WTC11 (cell line): ENCODE data around the gene NCAPD2. TPM values are rescaled to one million over a fixed set of nuclear protein-coding genes. Genes with fewer than 3 reads are reported as not detected.

Experiments used
- ATAC-seq: fragments of 200-7000 bp; cut with Tn5 transposase; 2 replicates; pipeline ENCODE4 v1.10.0; 2021; ENCODE audit warnings: mild to moderate bottlenecking, moderate library complexity
- CTCF ChIA-PET: fragments of 300-600 bp; sonication (Branson Sonifier 250); formaldehyde crosslinking; loops from one replicate; lab custom pipeline; 2021; ENCODE audit warnings: antibody characterized with exemption; lab: Charles Lee
- POLR2A ChIA-PET: fragments of 350-600 bp; sonication (Branson Sonifier 250); formaldehyde crosslinking; loops from one replicate; lab custom pipeline; 2021; ENCODE audit warnings: antibody characterized with exemption; lab: Charles Lee
- DNase-seq: peaks from one replicate; pipeline ENCODE4 v3.0.0; 2021; ENCODE audit warnings: low spot score
- H3K27ac Mint-ChIP-seq: 2 replicates; pipeline ENCODE4 v1.8.0; 2021; ENCODE audit warnings: mixed read lengths
- H3K27me3 Mint-ChIP-seq: 2 replicates; pipeline ENCODE4 v1.8.0; 2021; ENCODE audit warnings: low read depth, mild to moderate bottlenecking, moderate library complexity, mixed read lengths
- H3K36me3 Mint-ChIP-seq: 2 replicates; pipeline ENCODE4 v1.8.0; 2021; ENCODE audit warnings: mixed read lengths
- H3K4me1 Mint-ChIP-seq: 2 replicates; pipeline ENCODE4 v1.8.0; 2022; ENCODE audit warnings: mixed read lengths
- H3K4me3 Mint-ChIP-seq: 2 replicates; pipeline ENCODE4 v1.8.0; 2021; ENCODE audit warnings: mild to moderate bottlenecking, moderate library complexity, mixed read lengths
- H3K9me3 Mint-ChIP-seq: 2 replicates; pipeline ENCODE4 v1.8.0; 2021; ENCODE audit warnings: mixed read lengths
- EMX1 ChIP-seq: fragments of 250-450 bp; sonication (Bioruptor Pico); IDR thresholded peaks from 2 replicates; pipeline ENCODE4 v1.8.0; 2021; ENCODE audit warnings: mild to moderate bottlenecking
- FOXP1 ChIP-seq: sonication (generic); formaldehyde crosslinking; IDR thresholded peaks from 2 replicates; pipeline ENCODE4 v1.8.0; 2022; ENCODE audit warnings: missing genetic modification reagents, mild to moderate bottlenecking, moderate library complexity, borderline replicate concordance
- NFYB ChIP-seq: sonication (generic); formaldehyde crosslinking; conservative IDR thresholded peaks from 2 replicates; pipeline ENCODE4 v1.8.0; 2022; ENCODE audit warnings: low read depth, missing genetic modification reagents
- TCF7 ChIP-seq: sonication (generic); formaldehyde crosslinking; IDR thresholded peaks from 2 replicates; pipeline ENCODE4 v1.8.0; 2022; ENCODE audit warnings: mild to moderate bottlenecking, low read depth, missing genetic modification reagents, moderate library complexity
- ZNF121 ChIP-seq: sonication (generic); formaldehyde crosslinking; IDR thresholded peaks from 2 replicates; pipeline ENCODE4 v1.8.0; 2023; ENCODE audit warnings: missing genetic modification reagents
- ZNF671 ChIP-seq: fragments of 250-450 bp; sonication (Bioruptor Pico); IDR thresholded peaks from 2 replicates; pipeline ENCODE4 v1.8.0; 2021; ENCODE audit warnings: mild to moderate bottlenecking
- total RNA-seq: library from RNA; stranded (reverse); gene quantifications from 3 replicates; pipeline ENCODE4 v1.2.3, GENCODE V29; 2021
- TF ChIP-seq, protein P1 (sequence below): sonication (generic); formaldehyde crosslinking; IDR thresholded peaks from 2 replicates; pipeline ENCODE4 v1.8.1; 2022; ENCODE audit warnings: low read depth, missing genetic modification reagents, borderline replicate concordance
- TF ChIP-seq, protein P2 (sequence below): sonication (generic); formaldehyde crosslinking; IDR thresholded peaks from 2 replicates; pipeline ENCODE4 v1.8.0; 2022; ENCODE audit warnings: mild to moderate bottlenecking, missing genetic modification reagents
- TF ChIP-seq, protein P3 (sequence below): fragments of 250-450 bp; sonication (Bioruptor Pico); IDR thresholded peaks from 2 replicates; pipeline ENCODE4 v1.9.0; 2021; ENCODE audit warnings: mild to moderate bottlenecking, borderline replicate concordance
- TF ChIP-seq, protein P4 (sequence below): sonication (generic); formaldehyde crosslinking; IDR thresholded peaks from 2 replicates; pipeline ENCODE4 v1.8.0; 2022; ENCODE audit warnings: mild to moderate bottlenecking, missing genetic modification reagents

Gene NCAPD2
- total RNA-seq, 1 experiment from 2014 or later = 141 TPM

DNA sequence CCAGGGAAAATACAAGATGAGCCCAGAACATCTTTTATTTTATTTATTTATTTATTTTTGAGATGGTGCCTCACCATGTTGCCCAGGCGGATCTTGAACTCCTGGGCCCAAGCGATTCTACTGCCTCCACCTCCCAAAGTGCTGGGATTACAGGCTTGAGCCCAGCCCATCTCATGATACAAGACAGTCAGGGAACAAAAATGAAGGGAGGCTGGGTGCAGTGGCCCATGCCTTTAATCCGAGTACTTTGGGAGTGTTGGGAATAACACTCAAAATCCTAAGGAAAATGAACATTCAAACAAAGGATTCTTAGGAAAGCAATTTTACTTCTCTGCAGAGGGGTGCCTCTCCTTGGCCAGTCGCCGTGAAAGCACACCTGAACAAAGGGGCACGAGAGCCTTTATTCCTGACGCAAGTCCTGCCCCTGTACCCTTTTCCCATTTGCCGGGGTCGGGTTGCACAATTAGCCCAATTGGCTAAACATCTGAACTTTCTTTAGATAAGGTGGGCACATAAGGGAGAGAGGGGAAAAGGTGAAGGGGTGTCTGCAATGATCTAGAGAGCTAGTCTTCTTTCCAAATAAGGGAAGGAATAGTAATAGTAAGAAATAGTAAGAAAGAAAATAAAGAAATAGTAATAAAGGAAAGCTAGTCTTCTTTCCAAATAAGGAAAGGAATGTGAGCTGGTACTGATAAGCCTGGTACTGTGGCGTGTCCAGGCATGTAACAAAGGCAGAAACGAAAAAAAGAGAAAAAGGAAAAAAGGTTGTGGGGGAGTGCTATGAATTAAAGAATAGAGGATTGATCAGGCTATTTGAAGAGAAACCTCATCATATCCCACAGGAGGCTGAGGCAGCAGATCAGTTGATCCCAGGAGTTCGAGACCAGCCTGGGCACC lies 13.4 kb downstream of the NCAPD2 start (continued):
- TF ChIP-seq, protein P1, sequence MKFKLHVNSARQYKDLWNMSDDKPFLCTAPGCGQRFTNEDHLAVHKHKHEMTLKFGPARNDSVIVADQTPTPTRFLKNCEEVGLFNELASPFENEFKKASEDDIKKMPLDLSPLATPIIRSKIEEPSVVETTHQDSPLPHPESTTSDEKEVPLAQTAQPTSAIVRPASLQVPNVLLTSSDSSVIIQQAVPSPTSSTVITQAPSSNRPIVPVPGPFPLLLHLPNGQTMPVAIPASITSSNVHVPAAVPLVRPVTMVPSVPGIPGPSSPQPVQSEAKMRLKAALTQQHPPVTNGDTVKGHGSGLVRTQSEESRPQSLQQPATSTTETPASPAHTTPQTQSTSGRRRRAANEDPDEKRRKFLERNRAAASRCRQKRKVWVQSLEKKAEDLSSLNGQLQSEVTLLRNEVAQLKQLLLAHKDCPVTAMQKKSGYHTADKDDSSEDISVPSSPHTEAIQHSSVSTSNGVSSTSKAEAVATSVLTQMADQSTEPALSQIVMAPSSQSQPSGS (CRISPR knock-in tag) = no peak

DNA sequence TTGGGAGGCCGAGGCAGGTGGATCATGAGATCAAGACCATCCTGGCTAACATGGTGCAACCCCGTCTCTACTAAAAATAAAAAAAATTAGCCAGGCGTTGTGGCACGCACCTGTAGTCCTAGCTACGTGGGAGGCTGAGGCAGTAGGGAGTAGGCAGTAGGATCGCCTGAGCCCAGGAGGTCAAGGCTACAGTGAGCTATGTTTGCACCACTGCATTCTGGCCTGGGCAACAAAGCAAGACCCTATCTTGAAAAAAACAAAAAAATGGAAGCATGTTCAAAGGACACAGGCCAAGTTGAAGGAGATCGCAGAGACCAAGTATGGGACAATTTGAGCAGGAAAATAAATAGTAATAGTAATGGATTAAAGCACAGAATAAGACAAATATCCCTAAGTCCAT lies 14.2 kb downstream of the NCAPD2 start:
- Mint-ChIP-seq H3K27me3 (no peaks in the 10 kb centered on the region), H3K27ac (peak overlapping the region; percentile 92), H3K9me3 (no peaks in the 10 kb centered on the region), H3K4me3 (no peak overlapping the region), H3K36me3 (peaks cover 55% of the 10 kb centered on the region), H3K4me1 (peaks cover 11% of the 10 kb centered on the region)
- ATAC-seq (no peak), DNase-seq (no peak)
- CTCF ChIA-PET = interaction anchor here (0.6 to 1.2 kb wide), 4 partner anchors 26 to 185 kb away, joined by 3 to 4 read pairs (median 4); partner anchors contain the start of gene GAPDH
- POLR2A ChIA-PET = no interaction called here
- no peak for TF ChIP-seq FOXP1 (CRISPR knock-in tag)
- TF ChIP-seq ZNF121 (CRISPR knock-in tag) = peak; percentile 90

DNA sequence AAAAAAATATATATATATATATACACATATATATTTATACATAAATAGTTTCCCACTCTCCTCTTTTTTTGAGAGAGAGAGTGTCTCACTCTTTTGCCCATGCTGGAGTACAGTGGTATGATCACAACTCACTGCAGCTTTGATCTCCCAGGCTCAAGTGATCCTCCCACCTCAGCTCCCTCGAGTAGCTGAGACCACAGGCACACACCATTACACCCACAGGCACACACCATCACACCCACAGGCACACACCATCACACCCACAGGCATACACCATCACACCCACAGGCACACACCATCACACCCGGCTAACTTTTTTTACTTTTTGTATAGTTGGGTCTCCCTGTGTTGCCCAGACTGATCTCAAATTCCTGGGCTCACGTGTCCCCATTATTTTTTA lies 26.3 kb downstream of the NCAPD2 start:
- POLR2A ChIA-PET = no interaction called here

More for the DNA sequence above, 26.3 kb downstream of the NCAPD2 start:
- Mint-ChIP-seq H3K4me1 (no peaks in the 10 kb centered on the region), H3K27me3 (no peaks in the 10 kb centered on the region), H3K4me3 (no peak overlapping the region), H3K36me3 (peaks cover 85% of the 10 kb centered on the region), H3K27ac (no peak overlapping the region), H3K9me3 (no peaks in the 10 kb centered on the region)
- CTCF ChIA-PET = no interaction called here
- ATAC-seq (no peak), DNase-seq (no peak)
- TF ChIP-seq, protein P2, sequence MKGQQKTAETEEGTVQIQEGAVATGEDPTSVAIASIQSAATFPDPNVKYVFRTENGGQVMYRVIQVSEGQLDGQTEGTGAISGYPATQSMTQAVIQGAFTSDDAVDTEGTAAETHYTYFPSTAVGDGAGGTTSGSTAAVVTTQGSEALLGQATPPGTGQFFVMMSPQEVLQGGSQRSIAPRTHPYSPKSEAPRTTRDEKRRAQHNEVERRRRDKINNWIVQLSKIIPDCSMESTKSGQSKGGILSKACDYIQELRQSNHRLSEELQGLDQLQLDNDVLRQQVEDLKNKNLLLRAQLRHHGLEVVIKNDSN (CRISPR knock-in tag) = no peak
- TF ChIP-seq, protein P3, sequence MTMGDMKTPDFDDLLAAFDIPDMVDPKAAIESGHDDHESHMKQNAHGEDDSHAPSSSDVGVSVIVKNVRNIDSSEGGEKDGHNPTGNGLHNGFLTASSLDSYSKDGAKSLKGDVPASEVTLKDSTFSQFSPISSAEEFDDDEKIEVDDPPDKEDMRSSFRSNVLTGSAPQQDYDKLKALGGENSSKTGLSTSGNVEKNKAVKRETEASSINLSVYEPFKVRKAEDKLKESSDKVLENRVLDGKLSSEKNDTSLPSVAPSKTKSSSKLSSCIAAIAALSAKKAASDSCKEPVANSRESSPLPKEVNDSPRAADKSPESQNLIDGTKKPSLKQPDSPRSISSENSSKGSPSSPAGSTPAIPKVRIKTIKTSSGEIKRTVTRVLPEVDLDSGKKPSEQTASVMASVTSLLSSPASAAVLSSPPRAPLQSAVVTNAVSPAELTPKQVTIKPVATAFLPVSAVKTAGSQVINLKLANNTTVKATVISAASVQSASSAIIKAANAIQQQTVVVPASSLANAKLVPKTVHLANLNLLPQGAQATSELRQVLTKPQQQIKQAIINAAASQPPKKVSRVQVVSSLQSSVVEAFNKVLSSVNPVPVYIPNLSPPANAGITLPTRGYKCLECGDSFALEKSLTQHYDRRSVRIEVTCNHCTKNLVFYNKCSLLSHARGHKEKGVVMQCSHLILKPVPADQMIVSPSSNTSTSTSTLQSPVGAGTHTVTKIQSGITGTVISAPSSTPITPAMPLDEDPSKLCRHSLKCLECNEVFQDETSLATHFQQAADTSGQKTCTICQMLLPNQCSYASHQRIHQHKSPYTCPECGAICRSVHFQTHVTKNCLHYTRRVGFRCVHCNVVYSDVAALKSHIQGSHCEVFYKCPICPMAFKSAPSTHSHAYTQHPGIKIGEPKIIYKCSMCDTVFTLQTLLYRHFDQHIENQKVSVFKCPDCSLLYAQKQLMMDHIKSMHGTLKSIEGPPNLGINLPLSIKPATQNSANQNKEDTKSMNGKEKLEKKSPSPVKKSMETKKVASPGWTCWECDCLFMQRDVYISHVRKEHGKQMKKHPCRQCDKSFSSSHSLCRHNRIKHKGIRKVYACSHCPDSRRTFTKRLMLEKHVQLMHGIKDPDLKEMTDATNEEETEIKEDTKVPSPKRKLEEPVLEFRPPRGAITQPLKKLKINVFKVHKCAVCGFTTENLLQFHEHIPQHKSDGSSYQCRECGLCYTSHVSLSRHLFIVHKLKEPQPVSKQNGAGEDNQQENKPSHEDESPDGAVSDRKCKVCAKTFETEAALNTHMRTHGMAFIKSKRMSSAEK (CRISPR knock-in tag) = no peak
- TF ChIP-seq ZNF671 (CRISPR knock-in tag) (no peak), NFYB (CRISPR knock-in tag) (no peak), TCF7 (CRISPR knock-in tag) (no peak), EMX1 (no peak)
- TF ChIP-seq, protein P4, sequence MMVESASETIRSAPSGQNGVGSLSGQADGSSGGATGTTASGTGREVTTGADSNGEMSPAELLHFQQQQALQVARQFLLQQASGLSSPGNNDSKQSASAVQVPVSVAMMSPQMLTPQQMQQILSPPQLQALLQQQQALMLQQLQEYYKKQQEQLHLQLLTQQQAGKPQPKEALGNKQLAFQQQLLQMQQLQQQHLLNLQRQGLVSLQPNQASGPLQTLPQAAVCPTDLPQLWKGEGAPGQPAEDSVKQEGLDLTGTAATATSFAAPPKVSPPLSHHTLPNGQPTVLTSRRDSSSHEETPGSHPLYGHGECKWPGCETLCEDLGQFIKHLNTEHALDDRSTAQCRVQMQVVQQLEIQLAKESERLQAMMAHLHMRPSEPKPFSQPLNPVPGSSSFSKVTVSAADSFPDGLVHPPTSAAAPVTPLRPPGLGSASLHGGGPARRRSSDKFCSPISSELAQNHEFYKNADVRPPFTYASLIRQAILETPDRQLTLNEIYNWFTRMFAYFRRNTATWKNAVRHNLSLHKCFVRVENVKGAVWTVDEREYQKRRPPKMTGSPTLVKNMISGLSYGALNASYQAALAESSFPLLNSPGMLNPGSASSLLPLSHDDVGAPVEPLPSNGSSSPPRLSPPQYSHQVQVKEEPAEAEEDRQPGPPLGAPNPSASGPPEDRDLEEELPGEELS (CRISPR knock-in tag) = no peak
